ENCODE results near the gene OSTM1.

Gene OSTM1

GRCh38 chr6:108102965-108103364 lies 28.4 kb upstream of the OSTM1 start:
- no peak for DNase-seq (ENCODE audit: low read depth in 2 of 2)

- DNase-seq (ENCODE audit: low read depth in 2 of 2) = no peak
Observed at GRCh38 chr6:108100003-108100402, 25.5 kb upstream of the OSTM1 start.

GRCh38 chr6:108097882-108098281 lies 23.3 kb upstream of the OSTM1 start:
- no peak for DNase-seq (ENCODE audit: low read depth in 2 of 2)

GRCh38 chr6:108093781-108094300 lies 19.3 kb upstream of the OSTM1 start:
- no peak for DNase-seq (ENCODE audit: low read depth in 2 of 2)

- no peak for DNase-seq (ENCODE audit: low read depth in 2 of 2)
Observed at GRCh38 chr6:108091288-108091687, 16.7 kb upstream of the OSTM1 start.

GRCh38 chr6:108083349-108083748 lies 8.8 kb upstream of the OSTM1 start:
- no peak for DNase-seq (ENCODE audit: low read depth in 2 of 2)

- no peak for DNase-seq (ENCODE audit: low read depth in 2 of 2)
Observed at GRCh38 chr6:108082539-108082938, 8.0 kb upstream of the OSTM1 start.

GRCh38 chr6:108080010-108080780 lies 5.7 kb upstream of the OSTM1 start:
- DNase-seq (ENCODE audit: low read depth in 2 of 2) = no peak

GRCh38 chr6:108078191-108078590 lies 3.6 kb upstream of the OSTM1 start:
- DNase-seq (ENCODE audit: low read depth in 2 of 2) = no peak

- DNase-seq (ENCODE audit: low read depth in 2 of 2) = no peak
Observed at GRCh38 chr6:108074057-108074358, 533 bp downstream of the OSTM1 start.

GRCh38 chr6:108071736-108072276 lies 2.7 kb downstream of the OSTM1 start:
- DNase-seq (ENCODE audit: low read depth in 2 of 2) = no peak

GRCh38 chr6:108068618-108069017 lies 5.9 kb downstream of the OSTM1 start:
- no peak for DNase-seq (ENCODE audit: low read depth in 2 of 2)

- DNase-seq (ENCODE audit: low read depth in 2 of 2) = no peak
Observed at GRCh38 chr6:108068182-108068581, 6.4 kb downstream of the OSTM1 start.

GRCh38 chr6:108052706-108053105 lies 21.8 kb downstream of the OSTM1 start:
- DNase-seq (ENCODE audit: low read depth in 2 of 2) = no peak

GRCh38 chr6:108051481-108051880 lies 23.1 kb downstream of the OSTM1 start:
- no peak for DNase-seq (ENCODE audit: low read depth in 2 of 2)

GRCh38 chr6:108039681-108040080 lies 34.9 kb downstream of the OSTM1 start:
- DNase-seq (ENCODE audit: low read depth in 2 of 2) = no peak

GRCh38 chr6:108036884-108037283 lies 37.7 kb downstream of the OSTM1 start:
- DNase-seq (ENCODE audit: low read depth in 2 of 2) = no peak

- no peak for DNase-seq (ENCODE audit: low read depth in 2 of 2)
Observed at GRCh38 chr6:108031968-108032367, 42.6 kb downstream of the OSTM1 start.

GRCh38 chr6:108030211-108030610 lies 44.3 kb downstream of the OSTM1 start:
- DNase-seq (ENCODE audit: low read depth in 2 of 2) = no peak

GRCh38 chr6:108029226-108029921 lies 45.2 kb downstream of the OSTM1 start:
- DNase-seq (ENCODE audit: low read depth in 2 of 2) = no peak

- no peak for DNase-seq (ENCODE audit: low read depth in 2 of 2)
Observed at GRCh38 chr6:108027594-108027993, 46.9 kb downstream of the OSTM1 start.

- DNase-seq (ENCODE audit: low read depth in 2 of 2) = no peak
Observed at GRCh38 chr6:108027056-108027455, 47.5 kb downstream of the OSTM1 start.
